SK-N-SH (cell line): ENCODE measurements around the gene TTC7B. TPM values are rescaled to one million over a fixed set of nuclear protein-coding genes. Genes with fewer than 3 reads are reported as not detected.

ENCODE experiments used
- CTCF ChIA-PET: fragments of 300-600, 350-600 bp; formaldehyde crosslinking; extraction: SDS; loops from one replicate; lab custom pipeline; 2021; lab: Yijun Ruan, JAX
- POLR2A ChIA-PET: fragments of 350-600 bp; sonication (Branson Sonifier 250); formaldehyde crosslinking; extraction: SDS; loops from one replicate; lab custom pipeline; 2020; ENCODE audit warnings: antibody characterized with exemption, inconsistent platforms; lab: Yijun Ruan, JAX
- DNase-seq: peaks from one replicate; pipeline ENCODE4 v3.0.0; 2012
- H2AFZ ChIP-seq: fragments of 200-600 bp; sonication (generic); 2 replicates; pipeline ENCODE4 v1.8.1; 2016; ENCODE audit warnings: antibody characterized with exemption, mild to moderate bottlenecking, low read depth
- H3F3A ChIP-seq: fragments of 200-600 bp; sonication (generic); replicated peaks from 2 replicates; pipeline ENCODE3; 2016; ENCODE audit warnings: antibody characterized with exemption, mild to moderate bottlenecking; ENCODE audit not compliant: insufficient read depth
- H3K27ac ChIP-seq, 2 experiments: fragments of 200-500 bp in 1 of 2; fragments of 200-600 bp in 1 of 2; sonication (Bioruptor generic) in 1 of 2; sonication (generic), shearing (Covaris generic) in 1 of 2; 2 replicates each; pipeline versions ENCODE4 v1.5.1 to v1.6.1; 2014 to 2016; ENCODE audit warnings: low read depth in 2 of 2, inconsistent platforms in 1 of 2, low read length in 1 of 2, mild to moderate bottlenecking in 1 of 2, mixed read lengths in 1 of 2
- H3K27me3 ChIP-seq: fragments of 200-600 bp; sonication (generic), shearing (Covaris generic); 2 replicates; pipeline ENCODE4 v1.6.1; 2016; ENCODE audit warnings: mixed run types; ENCODE audit not compliant: insufficient read depth
- H3K36me3 ChIP-seq, 2 experiments: fragments of 200-500 bp in 1 of 2; fragments of 200-600 bp in 1 of 2; sonication (Bioruptor generic) in 1 of 2; sonication (generic) in 1 of 2; replicated peaks in 1 of 2; 2 replicates each; pipeline versions ENCODE3 to v1.5.1; 2014 to 2016; ENCODE audit warnings: low read length in 1 of 2, mild to moderate bottlenecking in 1 of 2; ENCODE audit not compliant: insufficient read depth in 2 of 2, control insufficient read depth in 1 of 2
- H3K4me1 ChIP-seq, 2 experiments: fragments of 200-500 bp in 1 of 2; fragments of 200-600 bp in 1 of 2; sonication (Bioruptor generic) in 1 of 2; sonication (generic), shearing (Covaris generic) in 1 of 2; 2 replicates each; pipeline versions ENCODE4 v1.5.1 to v1.6.1; 2014 to 2016; ENCODE audit warnings: low read depth in 1 of 2, low read length in 1 of 2, mixed run types in 1 of 2; ENCODE audit not compliant: insufficient read depth in 2 of 2, control insufficient read depth in 1 of 2
- H3K4me2 ChIP-seq: fragments of 200-600 bp; sonication (generic), shearing (Covaris generic); 2 replicates; pipeline ENCODE4 v1.6.1; 2017; ENCODE audit warnings: mixed run types
- H3K4me3 ChIP-seq, 2 experiments: fragments of 200-500 bp in 1 of 2; fragments of 200-600 bp in 1 of 2; sonication (Bioruptor generic) in 1 of 2; sonication (generic), shearing (Covaris generic) in 1 of 2; 2 replicates each; pipeline versions ENCODE4 v1.5.1 to v1.8.1; 2014 to 2016; ENCODE audit warnings: low read depth in 2 of 2, inconsistent platforms in 1 of 2, low read length in 1 of 2, mild to moderate bottlenecking in 1 of 2, mixed read lengths in 1 of 2, moderate library complexity in 1 of 2
- H3K79me2 ChIP-seq: fragments of 200-600 bp; sonication (generic); 2 replicates; pipeline ENCODE4 v1.8.1; 2017; ENCODE audit warnings: mild to moderate bottlenecking; ENCODE audit not compliant: insufficient read depth
- H3K9ac ChIP-seq: fragments of 200-600 bp; sonication (generic); 2 replicates; pipeline ENCODE4 v1.6.1; 2017; ENCODE audit warnings: mixed run types
- H3K9me2 ChIP-seq: fragments of 200-600 bp; sonication (generic); 2 replicates; pipeline ENCODE4 v1.6.1; 2017; ENCODE audit warnings: mixed run types
- H3K9me3 ChIP-seq: fragments of 200-600 bp; sonication (generic); 2 replicates; pipeline ENCODE4 v1.6.1; 2017; ENCODE audit warnings: mixed run types, mild to moderate bottlenecking, moderate library complexity
- H4K20me1 ChIP-seq: fragments of 200-600 bp; sonication (generic); 2 replicates; pipeline ENCODE4 v1.6.1; 2017; ENCODE audit warnings: mild to moderate bottlenecking, mixed run types; ENCODE audit not compliant: insufficient read depth
- EZH2phosphoT487 ChIP-seq: fragments of 200-600 bp; sonication (generic); IDR thresholded peaks from 2 replicates; pipeline ENCODE4 v1.6.1; 2017; ENCODE audit warnings: low read depth, mixed run types, mild to moderate bottlenecking, antibody characterized with exemption, moderate library complexity, borderline replicate concordance
- FOSL2 ChIP-seq: IDR thresholded peaks from 2 replicates; pipeline ENCODE4 v1.4.0; 2012; ENCODE audit warnings: low read depth, mild to moderate bottlenecking, moderate library complexity, borderline replicate concordance
- RXRA ChIP-seq: IDR thresholded peaks from 2 replicates; pipeline ENCODE4 v1.4.0; 2012; ENCODE audit warnings: low read depth, mild to moderate bottlenecking, borderline replicate concordance
- TEAD4 ChIP-seq: IDR thresholded peaks from 2 replicates; pipeline ENCODE4 v1.4.0; 2012; ENCODE audit warnings: mild to moderate bottlenecking, borderline replicate concordance; ENCODE audit not compliant: insufficient read depth
- WGBS: methylation state at CpG from one replicate; pipeline ENCODE4 v1.1.6; 2017; ENCODE audit warnings: low lambda C conversion rate; 5-methylcytosine and 5-hydroxymethylcytosine counted together
- polyA plus RNA-seq, 3 experiments: library from polyadenylated mRNA; depleted of rRNA; stranded (reverse); fragments of >200 nt; gene quantifications; 2 replicates each; pipeline ENCODE4 v1.2.3, GENCODE V29; 2012
- TF ChIP-seq, protein P1 (sequence below): IDR thresholded peaks from 2 replicates; pipeline ENCODE4 v1.4.0; 2012; ENCODE audit warnings: low read depth
- TF ChIP-seq, protein P2 (sequence below): fragments of 200-600 bp; sonication (generic); IDR thresholded peaks from 2 replicates; pipeline ENCODE4 v1.6.1; 2017; ENCODE audit warnings: antibody characterized with exemption, mild to moderate bottlenecking, moderate library complexity
- TF ChIP-seq, protein P3 (sequence below): IDR thresholded peaks from 2 replicates; pipeline ENCODE4 v1.6.1; 2012; ENCODE audit warnings: mild to moderate bottlenecking, low read depth, low read length, moderate library complexity

The TTC7B gene
- polyA plus RNA-seq, 1 of the 3 experiments (the other 2 are of a cell fraction): 43.1 TPM

DNA sequence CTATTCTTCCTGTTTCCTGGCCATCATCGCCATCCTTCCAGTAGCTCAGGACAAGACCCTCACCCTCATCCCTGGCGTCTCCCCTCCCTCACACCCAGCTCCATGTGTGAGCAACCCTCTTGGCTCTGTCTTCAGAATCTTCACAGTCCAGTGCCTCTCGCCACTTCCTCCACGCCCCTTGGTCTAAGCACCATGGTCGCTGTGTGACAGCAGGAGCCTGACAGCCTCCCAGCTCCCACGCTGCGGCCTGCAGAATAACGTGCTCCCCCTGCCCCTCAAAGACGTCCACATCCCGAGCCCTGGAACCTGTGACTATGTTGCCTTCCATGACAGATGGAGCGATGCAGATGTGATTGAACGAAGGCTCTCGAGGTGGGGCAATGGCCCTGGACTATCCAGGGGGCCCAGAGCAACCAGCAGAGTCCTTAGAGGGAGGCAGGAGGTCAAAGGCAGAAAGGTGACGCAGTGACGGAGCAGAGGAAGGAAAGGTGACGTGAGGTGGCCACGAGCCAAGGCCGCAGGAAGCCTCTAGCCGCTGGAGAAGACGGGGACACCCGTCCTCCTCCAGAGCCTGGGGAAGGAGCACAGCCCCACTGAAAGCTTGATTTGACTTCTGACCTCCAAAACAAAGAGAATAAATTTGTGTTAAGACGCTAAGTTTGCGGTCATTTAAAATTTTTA, 279.6 kb downstream of the TTC7B start:
- TF ChIP-seq TEAD4 (no peak), EZH2phosphoT487 (no peak), FOSL2 (no peak), RXRA (no peak)
- TF ChIP-seq, protein P1, sequence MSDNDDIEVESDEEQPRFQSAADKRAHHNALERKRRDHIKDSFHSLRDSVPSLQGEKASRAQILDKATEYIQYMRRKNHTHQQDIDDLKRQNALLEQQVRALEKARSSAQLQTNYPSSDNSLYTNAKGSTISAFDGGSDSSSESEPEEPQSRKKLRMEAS: no peak
- TF ChIP-seq, protein P2, sequence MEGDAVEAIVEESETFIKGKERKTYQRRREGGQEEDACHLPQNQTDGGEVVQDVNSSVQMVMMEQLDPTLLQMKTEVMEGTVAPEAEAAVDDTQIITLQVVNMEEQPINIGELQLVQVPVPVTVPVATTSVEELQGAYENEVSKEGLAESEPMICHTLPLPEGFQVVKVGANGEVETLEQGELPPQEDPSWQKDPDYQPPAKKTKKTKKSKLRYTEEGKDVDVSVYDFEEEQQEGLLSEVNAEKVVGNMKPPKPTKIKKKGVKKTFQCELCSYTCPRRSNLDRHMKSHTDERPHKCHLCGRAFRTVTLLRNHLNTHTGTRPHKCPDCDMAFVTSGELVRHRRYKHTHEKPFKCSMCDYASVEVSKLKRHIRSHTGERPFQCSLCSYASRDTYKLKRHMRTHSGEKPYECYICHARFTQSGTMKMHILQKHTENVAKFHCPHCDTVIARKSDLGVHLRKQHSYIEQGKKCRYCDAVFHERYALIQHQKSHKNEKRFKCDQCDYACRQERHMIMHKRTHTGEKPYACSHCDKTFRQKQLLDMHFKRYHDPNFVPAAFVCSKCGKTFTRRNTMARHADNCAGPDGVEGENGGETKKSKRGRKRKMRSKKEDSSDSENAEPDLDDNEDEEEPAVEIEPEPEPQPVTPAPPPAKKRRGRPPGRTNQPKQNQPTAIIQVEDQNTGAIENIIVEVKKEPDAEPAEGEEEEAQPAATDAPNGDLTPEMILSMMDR: no peak
- ChIA-PET CTCF (interaction anchor here (1.5 kb wide), 1 partner anchor 12 kb away, joined by 4 read pairs; no protein-coding TSS in a partner anchor), POLR2A (no interaction called here)
- no peak overlapping the region for H2AFZ ChIP-seq
- H3K4me1 ChIP-seq: peaks cover 0 to 3% of the 10 kb centered on the region in 2 experiments; a peak in 1 of 4 replicates
- no peak overlapping the region for H3K4me2 ChIP-seq
- H3K27ac ChIP-seq: no peak overlapping the region
- no peaks in the 10 kb centered on the region for H3K27me3 ChIP-seq
- peaks cover 0 to 2% of the 10 kb centered on the region in 2 experiments for H3K36me3 ChIP-seq
- no peaks in the 10 kb centered on the region for H3F3A ChIP-seq
- H3K9me2 ChIP-seq: no peaks in the 10 kb centered on the region
- no peak for DNase-seq
- H4K20me1 ChIP-seq: no peaks in the 10 kb centered on the region
- WGBS: 89% methylated on average over 21 of the region's 23 CpGs
- H3K9me3 ChIP-seq: no peaks in the 10 kb centered on the region
- no peaks in the 10 kb centered on the region for H3K79me2 ChIP-seq
- no peak overlapping the region for H3K4me3 ChIP-seq
- no peak overlapping the region for H3K9ac ChIP-seq

DNA sequence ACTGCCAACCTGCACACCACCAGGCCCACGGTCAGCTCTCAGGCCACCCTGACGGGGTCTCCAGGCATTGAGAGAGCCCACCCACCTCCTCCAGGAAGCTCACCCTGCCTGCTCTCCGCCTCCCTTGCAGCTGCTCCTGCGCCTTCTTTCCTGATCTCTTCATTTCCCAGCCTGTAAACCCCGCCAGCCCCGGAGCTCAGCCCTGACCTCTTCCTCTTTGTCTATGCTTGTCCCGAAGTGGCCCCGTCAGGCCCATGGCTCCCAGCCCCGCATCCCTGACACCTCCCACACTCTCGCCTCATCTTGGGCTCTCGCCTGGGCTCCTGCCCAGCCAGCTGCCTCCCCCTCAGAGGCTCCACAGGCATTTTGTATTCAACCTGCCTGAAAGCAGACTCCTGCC, 280.1 kb downstream of the TTC7B start:
- H3K9me2 ChIP-seq: no peaks in the 10 kb centered on the region
- DNase-seq: no peak
- peaks cover 0 to 3% of the 10 kb centered on the region in 2 experiments; a peak in 1 of 4 replicates for H3K4me1 ChIP-seq
- no peak overlapping the region for H3K4me3 ChIP-seq
- no peaks in the 10 kb centered on the region for H3F3A ChIP-seq
- no peak overlapping the region for H2AFZ ChIP-seq
- H3K36me3 ChIP-seq: peaks cover 0 to 2% of the 10 kb centered on the region in 2 experiments
- ChIA-PET POLR2A (no interaction called here), CTCF (interaction anchor here (1.5 kb wide), 1 partner anchor 12 kb away, joined by 4 read pairs; no protein-coding TSS in a partner anchor)
- H3K9ac ChIP-seq: no peak overlapping the region
- no peaks in the 10 kb centered on the region for H3K9me3 ChIP-seq
- no peak overlapping the region for H3K4me2 ChIP-seq
- no peaks in the 10 kb centered on the region for H3K79me2 ChIP-seq
- H4K20me1 ChIP-seq: no peaks in the 10 kb centered on the region
- H3K27ac ChIP-seq: no peak overlapping the region
- 97% methylated on average over 9 of the region's 11 CpGs for WGBS
- TF ChIP-seq, protein P3, sequence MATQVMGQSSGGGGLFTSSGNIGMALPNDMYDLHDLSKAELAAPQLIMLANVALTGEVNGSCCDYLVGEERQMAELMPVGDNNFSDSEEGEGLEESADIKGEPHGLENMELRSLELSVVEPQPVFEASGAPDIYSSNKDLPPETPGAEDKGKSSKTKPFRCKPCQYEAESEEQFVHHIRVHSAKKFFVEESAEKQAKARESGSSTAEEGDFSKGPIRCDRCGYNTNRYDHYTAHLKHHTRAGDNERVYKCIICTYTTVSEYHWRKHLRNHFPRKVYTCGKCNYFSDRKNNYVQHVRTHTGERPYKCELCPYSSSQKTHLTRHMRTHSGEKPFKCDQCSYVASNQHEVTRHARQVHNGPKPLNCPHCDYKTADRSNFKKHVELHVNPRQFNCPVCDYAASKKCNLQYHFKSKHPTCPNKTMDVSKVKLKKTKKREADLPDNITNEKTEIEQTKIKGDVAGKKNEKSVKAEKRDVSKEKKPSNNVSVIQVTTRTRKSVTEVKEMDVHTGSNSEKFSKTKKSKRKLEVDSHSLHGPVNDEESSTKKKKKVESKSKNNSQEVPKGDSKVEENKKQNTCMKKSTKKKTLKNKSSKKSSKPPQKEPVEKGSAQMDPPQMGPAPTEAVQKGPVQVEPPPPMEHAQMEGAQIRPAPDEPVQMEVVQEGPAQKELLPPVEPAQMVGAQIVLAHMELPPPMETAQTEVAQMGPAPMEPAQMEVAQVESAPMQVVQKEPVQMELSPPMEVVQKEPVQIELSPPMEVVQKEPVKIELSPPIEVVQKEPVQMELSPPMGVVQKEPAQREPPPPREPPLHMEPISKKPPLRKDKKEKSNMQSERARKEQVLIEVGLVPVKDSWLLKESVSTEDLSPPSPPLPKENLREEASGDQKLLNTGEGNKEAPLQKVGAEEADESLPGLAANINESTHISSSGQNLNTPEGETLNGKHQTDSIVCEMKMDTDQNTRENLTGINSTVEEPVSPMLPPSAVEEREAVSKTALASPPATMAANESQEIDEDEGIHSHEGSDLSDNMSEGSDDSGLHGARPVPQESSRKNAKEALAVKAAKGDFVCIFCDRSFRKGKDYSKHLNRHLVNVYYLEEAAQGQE: no peak
- no peaks in the 10 kb centered on the region for H3K27me3 ChIP-seq
